Daoy (cell line): ENCODE data around the gene SSNA1. TPM values are rescaled to one million over a fixed set of nuclear protein-coding genes. Genes with fewer than 3 reads are reported as not detected.
"Not testable (repeated sequence)": the region's sequence is repeated elsewhere in the genome, so short reads cannot be mapped to it uniquely, and the experiment has no call there.

Experiments used
- DNase-seq: peaks from one replicate; pipeline ENCODE4 v3.0.0-alpha.2; 2015; ENCODE audit warnings: low read depth
- total RNA-seq: library from RNA; depleted of rRNA; stranded (reverse); fragments of >200 nt; shearing (Covaris generic); gene quantifications from 2 replicates; pipeline ENCODE4 v1.2.3, GENCODE V29; 2014; rRNA removed

Gene SSNA1
- total RNA-seq, 1 experiment from 2014 or later: 169 TPM

- DNase-seq: no peak
These were observed 42.4 kb downstream of the SSNA1 start, which contains the start of gene SLC34A3 for GRCh38 chr9:137230705-137231371. SLC34A3 (plus strand) TSS chr9:137230901; CDS start chr9:137231703, 802 bp downstream.

- DNase-seq: no peak
These were observed 43.0 kb downstream of the SSNA1 start for GRCh38 chr9:137231372-137232039.

- DNase-seq: no peak
These were observed 43.6 kb downstream of the SSNA1 start for GRCh38 chr9:137232101-137232500.

- no peak for DNase-seq
These were observed 44.0 kb downstream of the SSNA1 start for GRCh38 chr9:137232510-137232909.

- no peak for DNase-seq
These were observed 44.9 kb downstream of the SSNA1 start for GRCh38 chr9:137233143-137233980.

GRCh38 chr9:137234055-137234697 lies 45.7 kb downstream of the SSNA1 start:
- DNase-seq: no peak

- DNase-seq: no peak
These were observed 46.4 kb downstream of the SSNA1 start for GRCh38 chr9:137234758-137235423.

GRCh38 chr9:137235424-137236237 lies 47.2 kb downstream of the SSNA1 start:
- DNase-seq: no peak

- peak; percentile 91 for DNase-seq
These were observed 47.9 kb downstream of the SSNA1 start for GRCh38 chr9:137236238-137236935.

- no peak for DNase-seq
These were observed 48.5 kb downstream of the SSNA1 start for GRCh38 chr9:137236936-137237421.

- DNase-seq: no peak
These were observed 49.6 kb downstream of the SSNA1 start for GRCh38 chr9:137237759-137238726.

GRCh38 chr9:137239541-137240200 lies 51.2 kb downstream of the SSNA1 start:
- not testable (repeated sequence) for DNase-seq

Other genes starting within 250 kb of the SSNA1 start
- gene FBXW5, start 243.9 kb upstream of the SSNA1 start, total RNA-seq: 98.8 and 99.2 TPM in 2 replicates
- gene C8G, start 243.4 kb upstream of the SSNA1 start, total RNA-seq: 1.2 TPM in 1 of 2 replicates, not detected in the other
- not detected in 2 replicates for gene LCN12, start 236.4 kb upstream of the SSNA1 start, total RNA-seq
- gene PTGDS, start 211.2 kb upstream of the SSNA1 start, total RNA-seq: not detected in 2 replicates
- gene LCNL1, start 205.7 kb upstream of the SSNA1 start, total RNA-seq: not detected in 2 replicates
- gene PAXX, start 196.3 kb upstream of the SSNA1 start, total RNA-seq: 60.5 and 66.9 TPM in 2 replicates
- gene CLIC3, start 192.1 kb upstream of the SSNA1 start, total RNA-seq: 0.18 and 3.9 TPM in 2 replicates
- 1.2 and 2.2 TPM in 2 replicates for gene ABCA2, start 160.4 kb upstream of the SSNA1 start, total RNA-seq
- not detected in 2 replicates for gene FUT7, start 156.6 kb upstream of the SSNA1 start, total RNA-seq
- 15.9 and 17.4 TPM in 2 replicates for gene NPDC1, start 142.5 kb upstream of the SSNA1 start, total RNA-seq
- not detected in 2 replicates for gene ENTPD2, start 134.6 kb upstream of the SSNA1 start, total RNA-seq
- gene SAPCD2, start 118.1 kb upstream of the SSNA1 start, total RNA-seq: 69.8 and 86.6 TPM in 2 replicates
- 6.1 and 12.4 TPM in 2 replicates for gene UAP1L1, start 111.2 kb upstream of the SSNA1 start, total RNA-seq
- gene MAN1B1, start 101.7 kb upstream of the SSNA1 start, total RNA-seq: 57.5 and 61.9 TPM in 2 replicates
- gene DPP7, start 73.9 kb upstream of the SSNA1 start, total RNA-seq: 23.0 and 35.4 TPM in 2 replicates
- gene GRIN1, start 49.5 kb upstream of the SSNA1 start, total RNA-seq: 0.06 TPM in 1 of 2 replicates, not detected in the other
- not detected in 2 replicates for gene LRRC26, start 18.6 kb upstream of the SSNA1 start, total RNA-seq
- not detected in 2 replicates for gene TMEM210, start 16.6 kb upstream of the SSNA1 start, total RNA-seq
- gene ANAPC2, start 116 bp upstream of the SSNA1 start, total RNA-seq: 11.3 and 23.5 TPM in 2 replicates
- 11.7 and 12.8 TPM in 2 replicates for gene TPRN, start 12.1 kb downstream of the SSNA1 start, total RNA-seq
- gene TMEM203, start 17.0 kb downstream of the SSNA1 start, total RNA-seq: 62.3 and 65.4 TPM in 2 replicates
- gene NDOR1, start 17.0 kb downstream of the SSNA1 start, total RNA-seq: 14.3 and 15.3 TPM in 2 replicates
- not detected in 2 replicates for gene RNF208, start 33.6 kb downstream of the SSNA1 start, total RNA-seq
- gene CYSRT1, start 36.5 kb downstream of the SSNA1 start, total RNA-seq: 0.91 TPM in 1 of 2 replicates, not detected in the other
- gene RNF224, start 38.8 kb downstream of the SSNA1 start, total RNA-seq: 0.21 TPM in 1 of 2 replicates, not detected in the other
- not detected in 2 replicates for gene SLC34A3, start 42.2 kb downstream of the SSNA1 start, total RNA-seq
- 294 and 321 TPM in 2 replicates for gene TUBB4B, start 52.6 kb downstream of the SSNA1 start, total RNA-seq
- not detected in 2 replicates for gene STPG3, start 62.6 kb downstream of the SSNA1 start, total RNA-seq
- gene NELFB, start 66.7 kb downstream of the SSNA1 start, total RNA-seq: 62.2 and 74.7 TPM in 2 replicates
- 13.4 and 18.7 TPM in 2 replicates for gene TOR4A, start 89.0 kb downstream of the SSNA1 start, total RNA-seq
- 3.5 and 10.0 TPM in 2 replicates for gene NRARP, start 113.6 kb downstream of the SSNA1 start, total RNA-seq
- 0.86 and 2.3 TPM in 2 replicates for gene EXD3, start 234.5 kb downstream of the SSNA1 start, total RNA-seq
- not detected in 2 replicates for gene NOXA1, start 234.7 kb downstream of the SSNA1 start, total RNA-seq